Measurements from ENCODE around the gene ZNF821.

DNA sequence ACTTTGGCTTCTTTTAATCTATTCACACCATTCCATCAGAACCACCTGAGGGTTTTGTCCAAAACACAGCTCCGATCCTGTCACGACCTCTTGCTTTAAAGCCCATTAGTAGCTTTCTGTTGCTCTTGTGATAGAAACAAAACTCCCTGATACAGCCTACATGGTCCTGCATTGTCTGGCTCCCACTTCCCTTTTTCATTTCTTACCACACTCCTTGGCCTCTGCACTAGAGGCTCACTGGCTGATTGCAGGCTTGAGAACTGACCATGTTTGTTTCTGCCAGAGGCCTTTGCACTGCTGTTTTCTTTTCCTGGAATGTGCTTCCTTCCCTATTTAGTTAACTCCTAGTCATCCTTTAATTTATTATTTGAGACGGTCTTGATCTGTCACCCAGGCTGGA, 35.1 kb upstream of the ZNF821 start:
- TF ChIP-seq, protein P1, sequence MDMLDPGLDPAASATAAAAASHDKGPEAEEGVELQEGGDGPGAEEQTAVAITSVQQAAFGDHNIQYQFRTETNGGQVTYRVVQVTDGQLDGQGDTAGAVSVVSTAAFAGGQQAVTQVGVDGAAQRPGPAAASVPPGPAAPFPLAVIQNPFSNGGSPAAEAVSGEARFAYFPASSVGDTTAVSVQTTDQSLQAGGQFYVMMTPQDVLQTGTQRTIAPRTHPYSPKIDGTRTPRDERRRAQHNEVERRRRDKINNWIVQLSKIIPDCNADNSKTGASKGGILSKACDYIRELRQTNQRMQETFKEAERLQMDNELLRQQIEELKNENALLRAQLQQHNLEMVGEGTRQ (IDR thresholded peaks at IDR 0.05; ENCODE audit: borderline replicate concordance, low read depth, low read length), result no peak
- TF ChIP-seq POLR2A (IDR thresholded peaks at IDR 0.05; ENCODE audit: low read depth, low read length) (no peak), CEBPB (IDR thresholded peaks at IDR 0.05; ENCODE audit: borderline replicate concordance in 1 of 2, low read depth in 2 of 2, low read length in 2 of 2) (no peak), JUNB (IDR thresholded peaks at IDR 0.05) (no peak), TCF3 (IDR thresholded peaks at IDR 0.05; ENCODE audit: borderline replicate concordance, insufficient read depth, low read depth, low read length) (no peak), ZBED1 (IDR thresholded peaks at IDR 0.05; ENCODE audit: borderline replicate concordance) (no peak), HDAC2 (IDR thresholded peaks at IDR 0.05) (no peak), CREB1 (IDR thresholded peaks at IDR 0.05; ENCODE audit: low read depth) (no peak)

Measured in GM12878 (cell line).